ENCODE data around the gene PPM1H.

The PPM1H gene

GRCh38 chr12:62707939-62708338, 227.0 kb downstream of the PPM1H start:
- no peak for TF ChIP-seq CTCF (conservative IDR thresholded peaks at IDR 0.05; ENCODE audit: low read depth, low read length)
- H3K4me3 ChIP-seq (ENCODE audit: low read length) = no peak overlapping the region
- no peak for DNase-seq (ENCODE audit: low read depth)

- no peak for TF ChIP-seq CTCF (conservative IDR thresholded peaks at IDR 0.05; ENCODE audit: low read depth, low read length)
- H3K4me3 ChIP-seq (ENCODE audit: low read length) = no peak overlapping the region
- DNase-seq (ENCODE audit: low read depth) = no peak
These were observed 229.1 kb downstream of the PPM1H start for GRCh38 chr12:62705846-62706245.

- no peak for DNase-seq (ENCODE audit: low read depth)
- TF ChIP-seq CTCF (conservative IDR thresholded peaks at IDR 0.05; ENCODE audit: low read depth, low read length) = no peak
- no peak overlapping the region for H3K4me3 ChIP-seq (ENCODE audit: low read length)
These were observed 232.0 kb downstream of the PPM1H start for GRCh38 chr12:62703011-62703380.

- no peak for DNase-seq (ENCODE audit: low read depth)
- H3K4me3 ChIP-seq (ENCODE audit: low read length) = no peak overlapping the region
- no peak for TF ChIP-seq CTCF (conservative IDR thresholded peaks at IDR 0.05; ENCODE audit: low read depth, low read length)
These were observed 233.5 kb downstream of the PPM1H start for GRCh38 chr12:62701492-62701891.

GRCh38 chr12:62700091-62700880, 234.7 kb downstream of the PPM1H start:
- DNase-seq (ENCODE audit: low read depth) = no peak
- no peak overlapping the region for H3K4me3 ChIP-seq (ENCODE audit: low read length)
- no peak for TF ChIP-seq CTCF (conservative IDR thresholded peaks at IDR 0.05; ENCODE audit: low read depth, low read length)

GRCh38 chr12:62698701-62699101, 236.2 kb downstream of the PPM1H start:
- TF ChIP-seq CTCF (conservative IDR thresholded peaks at IDR 0.05; ENCODE audit: low read depth, low read length) = no peak
- no peak for DNase-seq (ENCODE audit: low read depth)
- no peak overlapping the region for H3K4me3 ChIP-seq (ENCODE audit: low read length)

- no peak for TF ChIP-seq CTCF (conservative IDR thresholded peaks at IDR 0.05; ENCODE audit: low read depth, low read length)
- no peak overlapping the region for H3K4me3 ChIP-seq (ENCODE audit: low read length)
- DNase-seq (ENCODE audit: low read depth) = no peak
These were observed 237.1 kb downstream of the PPM1H start for GRCh38 chr12:62697893-62698292.

Measured in retinal pigment epithelial cell (primary cell).